NCI-H460 (cell line): ENCODE measurements around the gene SUDS3. TPM values are rescaled to one million over a fixed set of nuclear protein-coding genes. Genes with fewer than 3 reads are reported as not detected.

ENCODE experiments used
- DNase-seq: peaks from one replicate; pipeline ENCODE4 v3.0.0-alpha.2; 2016; ENCODE audit warnings: low read depth; ENCODE audit errors: extremely low read depth
- total RNA-seq: library from RNA; depleted of rRNA; stranded (reverse); fragments of >200 nt; shearing (Covaris generic); gene quantifications from 2 replicates; pipeline ENCODE4 v1.2.3, GENCODE V29; 2014; rRNA removed

Gene SUDS3
- total RNA-seq, 1 experiment from 2014 or later = 45.8 TPM

GRCh38 chr12:118439068-118439467 lies 62.7 kb downstream of the SUDS3 start:
- DNase-seq = no peak

GRCh38 chr12:118446247-118446646 lies 69.9 kb downstream of the SUDS3 start:
- DNase-seq = no peak

- DNase-seq = no peak
These were observed 70.8 kb downstream of the SUDS3 start for GRCh38 chr12:118447181-118447580.

DNA sequence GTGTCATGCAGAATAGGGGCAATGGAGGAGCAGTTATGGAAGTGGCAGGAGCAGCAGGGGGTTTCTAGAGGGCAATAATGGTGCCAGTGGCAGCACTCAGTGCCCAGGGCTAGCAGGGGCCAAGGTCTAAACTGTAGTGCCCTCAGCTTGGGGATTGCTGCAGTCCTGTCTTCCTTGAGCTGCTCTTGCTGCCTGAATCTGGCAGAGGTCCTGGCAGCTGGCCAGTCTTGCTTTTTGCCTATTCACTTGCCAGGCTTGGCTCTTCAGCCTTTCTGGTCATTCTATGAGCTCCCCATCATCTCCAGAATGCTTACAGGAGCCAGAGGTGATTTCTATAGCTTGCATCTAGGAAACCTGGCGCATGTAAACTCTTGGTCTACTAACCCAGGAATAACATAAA lies 72.0 kb downstream of the SUDS3 start:
- DNase-seq = no peak

GRCh38 chr12:118455327-118455726 lies 79.0 kb downstream of the SUDS3 start:
- DNase-seq = no peak

DNA sequence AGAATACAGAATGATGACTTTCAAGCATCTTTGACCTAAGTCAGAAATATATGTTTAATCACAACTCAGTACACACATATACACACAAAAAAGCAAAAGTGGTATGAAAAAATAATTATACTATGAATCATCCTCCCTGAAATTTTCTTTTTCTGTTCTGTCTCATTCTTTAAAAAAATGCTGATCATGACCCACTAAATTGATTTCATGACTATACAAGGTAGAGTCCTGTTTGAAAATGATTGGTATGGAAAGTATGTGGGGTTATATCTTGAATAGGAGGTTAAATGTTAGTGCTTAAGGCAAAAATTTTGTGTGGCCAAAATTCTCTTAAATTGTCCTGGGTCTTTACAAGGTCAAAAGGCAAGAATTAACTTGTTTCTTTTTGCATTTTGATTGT lies 80.4 kb downstream of the SUDS3 start:
- no peak for DNase-seq

DNA sequence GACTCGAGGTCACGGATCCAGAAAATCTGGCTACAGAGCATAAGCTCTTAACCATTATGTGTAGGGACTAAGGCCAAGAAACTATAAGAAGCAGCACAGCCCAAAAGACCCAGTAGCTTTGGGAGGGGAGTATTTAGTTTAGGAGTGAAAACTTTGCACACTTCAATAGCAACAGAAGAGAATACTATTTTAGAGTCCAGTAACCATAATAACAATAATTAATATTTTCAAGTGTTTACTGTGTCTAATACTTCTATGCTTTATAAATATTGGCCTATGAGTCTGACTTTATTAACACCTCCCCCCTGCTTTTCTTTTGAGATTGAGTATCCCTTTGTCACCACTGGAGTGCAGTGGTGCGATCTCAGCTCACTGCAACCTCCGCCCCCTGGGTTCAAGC lies 82.8 kb downstream of the SUDS3 start:
- no peak for DNase-seq

GRCh38 chr12:118463677-118464076 lies 87.3 kb downstream of the SUDS3 start:
- DNase-seq = no peak

DNA sequence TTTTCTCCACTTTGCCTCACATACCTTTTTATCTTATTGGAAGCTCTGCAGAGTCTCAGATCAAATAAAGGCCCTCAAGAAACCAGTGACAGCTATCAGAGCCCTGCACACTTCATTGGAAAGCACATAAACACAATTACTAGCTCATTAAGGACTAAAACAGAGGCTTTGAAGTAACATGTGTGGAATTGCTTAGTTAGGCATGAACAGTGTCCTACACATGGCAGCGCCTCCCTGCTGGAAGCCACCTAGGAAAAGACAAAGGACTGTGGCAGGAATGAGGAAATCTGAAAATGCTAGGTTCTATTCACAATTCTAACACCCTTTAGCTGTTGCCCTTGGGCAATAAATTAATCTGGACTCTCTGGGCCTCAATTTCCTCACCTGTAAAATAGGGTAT lies 89.4 kb downstream of the SUDS3 start:
- no peak for DNase-seq

Other genes with a start within 250 kb of the SUDS3 start
- gene PEBP1, start 240.4 kb upstream of the SUDS3 start, total RNA-seq = 86.0 and 89.5 TPM in 2 replicates
- 19.7 and 23.6 TPM in 2 replicates for gene TAOK3, start 3.6 kb upstream of the SUDS3 start, total RNA-seq